M059J (cell line): Measurements from ENCODE around the gene CD37. TPM values are rescaled to one million over a fixed set of nuclear protein-coding genes. Genes with fewer than 3 reads are reported as not detected.
"Not testable (repeated sequence)": the region's sequence is repeated elsewhere in the genome, so short reads cannot be mapped to it uniquely, and the experiment has no call there.

ENCODE experiments used
- DNase-seq: peaks from one replicate; pipeline ENCODE4 v3.0.0-alpha.2; 2012; ENCODE audit warnings: low read depth
- total RNA-seq: library from RNA; depleted of rRNA; stranded (reverse); fragments of >200 nt; shearing (Covaris generic); gene quantifications from 2 replicates; pipeline ENCODE4 v1.2.3, GENCODE V29; 2014

CD37 gene
- total RNA-seq, 1 experiment from 2014 or later, result not detected

DNA sequence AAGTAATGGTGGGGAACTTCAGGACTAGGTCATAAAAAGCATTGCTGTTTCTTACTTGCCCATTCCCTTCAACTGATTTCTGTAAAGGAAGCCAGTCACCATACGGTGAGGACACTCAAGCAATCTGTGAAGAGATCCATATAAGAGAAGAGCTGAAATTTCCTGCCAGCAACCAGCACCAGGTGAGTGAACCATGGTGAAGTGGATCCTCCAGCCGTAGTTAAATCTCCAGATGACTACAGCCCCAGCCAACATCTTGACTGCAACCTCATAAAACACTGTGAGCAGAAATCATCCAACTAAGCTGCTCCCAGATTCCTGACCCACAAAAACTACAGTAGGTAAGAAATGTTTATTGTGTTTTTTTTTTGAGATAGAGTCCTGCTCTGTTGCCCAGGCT, 6.5 kb upstream of the CD37 start:
- no peak for DNase-seq

DNA sequence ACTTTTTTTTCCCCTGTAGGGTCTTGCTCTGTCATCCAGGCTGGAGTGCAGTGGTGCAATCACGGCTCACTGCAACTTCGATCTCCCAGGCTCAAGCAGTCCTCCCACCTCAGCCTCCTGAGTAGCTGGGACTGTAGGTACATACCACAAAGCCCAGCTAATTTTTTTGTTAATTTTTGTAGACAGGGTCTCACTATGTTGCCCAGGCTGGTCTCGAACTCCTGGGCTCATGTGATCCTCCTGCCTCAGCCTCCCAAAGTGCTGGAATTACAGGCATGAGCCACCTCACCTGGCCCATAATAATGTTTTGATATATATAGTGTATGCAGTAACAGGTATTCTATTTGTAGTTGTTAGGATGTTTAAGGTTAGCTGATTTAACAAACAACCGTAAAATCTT, 4.0 kb upstream of the CD37 start:
- not testable (repeated sequence) for DNase-seq

DNA sequence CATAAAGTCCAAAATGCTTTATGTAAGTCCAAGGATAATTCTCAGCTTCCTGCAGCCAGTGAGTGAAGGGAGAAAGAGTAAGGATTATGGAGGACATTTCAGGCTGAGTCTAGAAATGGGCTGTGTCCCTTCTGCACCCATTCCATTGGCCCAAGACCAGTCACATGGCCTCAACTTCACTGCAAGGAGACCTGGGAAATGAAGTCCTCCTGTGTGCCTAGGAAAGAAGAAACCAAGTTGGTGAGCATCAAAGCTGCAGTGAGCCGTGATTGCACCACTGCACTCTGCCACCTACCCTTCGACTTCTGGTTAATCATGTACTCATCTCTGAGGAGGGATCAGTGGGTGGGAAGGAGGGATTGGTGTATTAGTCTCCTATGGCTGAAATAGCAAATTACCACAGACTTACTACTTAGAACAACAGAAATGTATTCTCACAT, 3.6 kb upstream of the CD37 start:
- peak; percentile 59 for DNase-seq

GRCh38 chr19:49332691-49333417, 2.4 kb upstream of the CD37 start:
- not testable (repeated sequence) for DNase-seq

- no peak for DNase-seq
Observed at GRCh38 chr19:49333418-49333805, 1.8 kb upstream of the CD37 start.

DNA sequence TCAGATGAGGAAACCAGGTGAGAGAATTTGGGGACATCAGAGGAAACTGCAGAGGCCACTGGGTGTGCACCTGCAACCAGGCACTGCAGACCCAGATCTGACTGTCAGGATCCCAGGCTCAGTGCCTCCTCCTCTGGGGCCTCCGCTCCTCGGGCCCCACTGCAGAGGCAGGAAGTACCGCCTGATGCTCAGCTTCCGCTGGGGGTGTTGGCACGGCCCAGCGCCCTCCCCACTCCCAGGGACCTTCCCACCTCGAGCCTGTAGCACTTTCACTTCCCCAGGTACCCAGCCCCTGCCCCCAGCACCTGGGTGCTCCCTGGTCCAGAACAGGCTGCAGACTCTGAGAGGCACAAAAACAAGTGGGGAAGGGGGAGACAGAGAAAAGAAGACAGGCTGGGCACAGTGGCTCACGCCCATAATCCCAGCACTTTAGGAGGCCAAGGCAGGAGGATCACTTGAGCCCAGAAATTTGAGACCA, 1.4 kb upstream of the CD37 start:
- no peak for DNase-seq

- no peak for DNase-seq
Observed at GRCh38 chr19:49335784-49336481, 727 bp downstream of the CD37 start.

DNA sequence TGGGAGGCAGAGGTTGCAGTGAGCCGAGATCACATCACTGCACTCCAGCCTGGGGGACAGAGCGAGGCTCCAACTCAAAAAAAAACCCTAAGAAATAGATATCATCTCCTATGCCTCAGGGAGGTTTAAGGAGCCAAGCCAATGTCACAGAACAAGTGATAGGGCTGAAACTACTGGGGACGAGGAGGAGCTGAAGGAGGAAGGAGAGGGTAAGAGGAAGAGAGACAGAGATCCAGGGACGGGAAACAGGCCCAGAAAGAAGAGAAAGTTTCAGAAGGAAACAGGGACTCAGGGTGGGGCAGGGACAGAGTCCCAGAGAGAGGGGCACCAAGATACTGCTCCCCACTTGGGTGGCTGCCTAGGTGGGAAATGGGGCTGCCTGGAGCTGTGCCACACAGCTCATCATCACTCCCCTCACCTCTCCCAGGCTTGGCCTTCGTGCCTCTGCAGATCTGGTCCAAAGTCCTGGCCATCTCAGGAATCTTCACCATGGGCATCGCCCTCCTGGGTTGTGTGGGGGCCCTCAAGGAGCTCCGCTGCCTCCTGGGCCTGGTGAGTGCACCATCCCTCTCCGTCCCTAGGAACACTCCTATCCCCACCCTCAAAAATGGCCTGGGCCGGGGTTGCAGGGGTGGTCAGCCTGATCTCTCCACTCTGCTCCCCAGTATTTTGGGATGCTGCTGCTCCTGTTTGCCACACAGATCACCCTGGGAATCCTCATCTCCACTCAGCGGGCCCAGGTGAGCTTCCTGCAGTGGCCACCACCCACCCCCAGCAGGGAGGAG, 1.5 kb downstream of the CD37 start:
- no peak for DNase-seq

GRCh38 chr19:49337267-49338022, 2.2 kb downstream of the CD37 start:
- no peak for DNase-seq

DNA sequence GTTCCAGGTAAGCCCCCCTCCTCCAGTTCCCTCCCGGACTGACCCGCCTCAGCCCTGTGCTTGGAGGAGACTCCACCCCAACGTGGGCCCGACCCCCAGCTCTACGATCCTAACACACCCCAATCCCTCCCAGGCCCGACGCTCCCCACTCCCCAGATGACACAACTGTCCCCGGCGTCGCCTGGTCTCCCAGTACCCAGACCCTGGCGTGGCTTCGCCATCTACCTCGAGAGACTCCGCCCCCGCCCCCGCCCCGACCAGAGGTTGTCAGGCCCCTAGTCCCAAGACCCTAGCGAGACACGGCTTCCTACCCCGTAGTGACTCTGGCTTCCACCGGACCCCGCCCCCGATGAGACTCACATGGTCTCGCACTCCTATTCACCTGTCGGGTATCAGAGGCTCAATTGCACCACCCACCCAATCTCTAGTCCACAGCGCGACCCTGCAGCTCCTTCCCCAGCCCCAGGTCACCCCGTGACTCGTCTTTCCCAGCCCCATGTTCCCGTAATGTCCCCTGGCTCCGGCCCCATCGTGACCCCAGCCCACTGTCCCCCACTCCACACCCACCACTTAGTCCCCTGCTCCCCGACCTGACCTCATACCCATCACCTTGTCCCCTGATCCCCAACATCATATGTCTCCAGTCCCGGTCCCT, 2.9 kb downstream of the CD37 start:
- no peak for DNase-seq

- DNase-seq, result no peak
Observed at GRCh38 chr19:49338691-49339300, 3.6 kb downstream of the CD37 start.

DNA sequence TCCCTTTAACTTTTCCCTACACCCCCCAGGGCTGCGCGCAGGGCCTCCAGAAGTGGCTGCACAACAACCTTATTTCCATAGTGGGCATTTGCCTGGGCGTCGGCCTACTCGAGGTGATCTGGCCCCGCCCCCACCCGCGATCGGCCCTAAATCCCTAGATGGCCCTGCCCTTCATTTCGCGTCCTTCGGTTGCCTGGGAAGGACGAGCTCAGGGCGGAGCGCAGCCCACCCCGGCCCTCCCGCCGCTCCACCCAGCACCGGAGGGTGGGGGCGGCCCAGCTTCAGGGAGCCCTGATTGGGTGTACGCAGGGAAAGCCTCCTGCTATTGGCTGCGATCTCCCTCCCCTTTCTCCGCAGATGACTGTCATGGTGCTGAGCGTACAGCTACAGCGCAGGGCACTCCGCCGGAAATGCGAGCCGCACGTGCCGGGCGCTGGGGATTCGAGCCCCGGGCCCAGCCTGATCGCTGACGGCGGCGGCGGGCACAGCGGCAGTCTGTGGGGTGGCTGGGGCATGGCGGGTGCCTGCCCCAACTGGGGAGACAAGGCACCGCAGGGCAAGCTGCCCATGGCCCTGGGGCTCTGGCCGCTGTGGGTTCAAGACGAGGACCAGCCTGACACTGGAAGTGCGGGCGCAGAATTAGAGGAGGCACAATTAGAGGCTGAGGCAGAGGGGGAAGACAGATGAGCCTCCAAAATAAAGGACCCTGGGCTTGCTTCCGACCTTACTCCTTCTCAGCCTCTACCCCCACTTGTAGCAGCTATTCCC, 4.3 kb downstream of the CD37 start:
- DNase-seq, result peak; percentile 75

DNA sequence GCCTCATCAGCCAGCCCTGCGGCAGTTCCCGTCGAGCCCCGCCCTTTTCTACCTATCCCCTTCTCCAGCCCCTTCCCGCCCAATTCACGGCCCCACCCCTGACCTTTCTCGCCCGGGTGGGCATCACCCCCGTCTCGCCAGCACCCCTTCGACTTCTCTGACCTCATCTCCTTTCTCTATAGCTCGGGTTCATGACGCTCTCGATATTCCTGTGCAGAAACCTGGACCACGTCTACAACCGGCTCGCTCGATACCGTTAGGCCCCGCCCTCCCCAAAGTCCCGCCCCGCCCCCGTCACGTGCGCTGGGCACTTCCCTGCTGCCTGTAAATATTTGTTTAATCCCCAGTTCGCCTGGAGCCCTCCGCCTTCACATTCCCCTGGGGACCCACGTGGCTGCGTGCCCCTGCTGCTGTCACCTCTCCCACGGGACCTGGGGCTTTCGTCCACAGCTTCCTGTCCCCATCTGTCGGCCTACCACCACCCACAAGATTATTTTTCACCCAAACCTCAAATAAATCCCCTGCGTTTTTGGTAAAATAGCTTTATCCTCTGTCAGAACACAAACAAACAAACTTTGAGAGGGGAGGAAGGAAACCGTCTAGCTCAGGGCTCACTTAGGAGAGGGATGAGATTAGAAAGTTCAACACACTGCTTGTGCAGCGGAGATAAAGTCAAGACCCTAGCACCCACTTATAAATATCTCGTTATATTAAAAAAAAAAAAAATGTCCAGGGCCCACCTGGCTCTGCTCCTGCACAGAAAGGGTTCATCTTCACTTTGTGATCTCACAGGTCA, 5.1 kb downstream of the CD37 start:
- DNase-seq, result peak; percentile 12

GRCh38 chr19:49340865-49341718, 5.9 kb downstream of the CD37 start:
- no peak for DNase-seq

GRCh38 chr19:49342291-49342721, 7.1 kb downstream of the CD37 start:
- DNase-seq, result no peak

DNA sequence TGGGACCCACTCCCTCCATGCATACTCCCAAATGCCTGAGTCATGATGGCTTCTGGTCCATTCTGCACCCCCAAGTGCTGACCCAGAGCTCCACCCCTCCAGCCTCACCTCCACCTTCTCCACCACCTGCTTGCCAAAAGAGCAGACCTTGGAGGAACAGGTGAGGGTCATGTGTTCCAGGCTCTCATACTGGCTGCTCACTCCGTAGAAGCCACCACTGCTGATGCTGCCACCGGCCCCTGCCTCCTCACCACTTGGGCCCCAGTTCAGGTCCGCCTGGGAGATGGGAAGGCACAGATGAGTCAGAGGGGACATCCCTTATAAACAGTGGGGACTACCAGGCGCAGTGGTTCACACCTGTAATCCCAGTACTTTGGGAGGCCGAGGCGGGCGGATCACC, 7.9 kb downstream of the CD37 start:
- no peak for DNase-seq

GRCh38 chr19:49344505-49345423, 9.6 kb downstream of the CD37 start:
- DNase-seq, result no peak
